ENCODE data around the gene ZNF423. TPM values are rescaled to one million over a fixed set of nuclear protein-coding genes. Genes with fewer than 3 reads are reported as not detected.

The ZNF423 gene
- total RNA-seq, 4 donors from 2014 or later = 7.0 to 19.7 (median 8.4) TPM

DNA sequence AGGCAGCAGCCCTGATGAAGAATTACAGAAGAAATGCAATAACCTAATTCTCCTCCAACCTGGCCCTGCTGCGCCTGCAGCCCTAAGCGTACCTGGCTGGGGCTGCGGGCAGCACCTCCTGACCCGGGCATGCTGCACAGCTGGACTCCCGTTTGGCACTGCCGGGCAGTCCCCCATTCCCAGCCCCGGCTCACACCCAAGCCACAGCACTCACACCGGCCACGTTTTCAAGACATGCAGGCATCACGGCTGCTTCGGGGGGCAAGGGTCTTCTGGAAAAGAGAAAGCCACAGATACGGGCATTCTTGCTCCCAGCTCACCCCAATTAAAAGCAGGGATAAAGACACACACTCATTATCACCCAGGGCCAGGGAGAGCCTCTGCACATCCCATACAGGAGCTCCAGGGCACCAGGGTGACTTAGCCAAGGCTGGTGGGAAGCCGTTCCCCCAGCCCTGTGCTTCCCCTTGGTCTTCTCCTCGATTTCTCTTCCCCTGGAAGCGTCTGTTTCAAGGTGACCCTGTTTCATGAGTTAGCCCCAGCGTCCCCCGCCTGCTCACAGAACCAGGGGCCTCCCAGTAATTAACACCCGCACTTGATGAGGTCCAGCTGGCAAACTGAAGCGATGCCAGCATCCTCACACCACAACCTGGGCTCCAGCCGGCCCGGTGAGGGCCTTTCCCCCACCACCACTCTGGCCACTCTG, 265.6 kb downstream of the ZNF423 start:
- TF ChIP-seq, protein P1, sequence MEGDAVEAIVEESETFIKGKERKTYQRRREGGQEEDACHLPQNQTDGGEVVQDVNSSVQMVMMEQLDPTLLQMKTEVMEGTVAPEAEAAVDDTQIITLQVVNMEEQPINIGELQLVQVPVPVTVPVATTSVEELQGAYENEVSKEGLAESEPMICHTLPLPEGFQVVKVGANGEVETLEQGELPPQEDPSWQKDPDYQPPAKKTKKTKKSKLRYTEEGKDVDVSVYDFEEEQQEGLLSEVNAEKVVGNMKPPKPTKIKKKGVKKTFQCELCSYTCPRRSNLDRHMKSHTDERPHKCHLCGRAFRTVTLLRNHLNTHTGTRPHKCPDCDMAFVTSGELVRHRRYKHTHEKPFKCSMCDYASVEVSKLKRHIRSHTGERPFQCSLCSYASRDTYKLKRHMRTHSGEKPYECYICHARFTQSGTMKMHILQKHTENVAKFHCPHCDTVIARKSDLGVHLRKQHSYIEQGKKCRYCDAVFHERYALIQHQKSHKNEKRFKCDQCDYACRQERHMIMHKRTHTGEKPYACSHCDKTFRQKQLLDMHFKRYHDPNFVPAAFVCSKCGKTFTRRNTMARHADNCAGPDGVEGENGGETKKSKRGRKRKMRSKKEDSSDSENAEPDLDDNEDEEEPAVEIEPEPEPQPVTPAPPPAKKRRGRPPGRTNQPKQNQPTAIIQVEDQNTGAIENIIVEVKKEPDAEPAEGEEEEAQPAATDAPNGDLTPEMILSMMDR (IDR thresholded peaks at IDR 0.05) = no peak
- TF ChIP-seq POLR2A (IDR thresholded peaks at IDR 0.05) (no peak), POLR2AphosphoS5 (IDR thresholded peaks at IDR 0.05) (no peak), EP300 (IDR thresholded peaks at IDR 0.05) (no peak)
- no peak for ATAC-seq
- no peaks in the 10 kb centered on the region for H3K9me3 ChIP-seq
- WGBS, 2 donors (ENCODE audit: low coverage in 1 of 2) = 50 to 68% methylated on average over 4 of the region's 21 CpGs
- peaks cover 0 to 42% (median 0%) of the 10 kb centered on the region in 3 donors for H3K4me1 ChIP-seq
- no peak overlapping the region for H3K4me3 ChIP-seq
- H3K27me3 ChIP-seq = no peaks in the 10 kb centered on the region
- no peak overlapping the region for H3K27ac ChIP-seq
- no peaks in the 10 kb centered on the region for H3K36me3 ChIP-seq

DNA sequence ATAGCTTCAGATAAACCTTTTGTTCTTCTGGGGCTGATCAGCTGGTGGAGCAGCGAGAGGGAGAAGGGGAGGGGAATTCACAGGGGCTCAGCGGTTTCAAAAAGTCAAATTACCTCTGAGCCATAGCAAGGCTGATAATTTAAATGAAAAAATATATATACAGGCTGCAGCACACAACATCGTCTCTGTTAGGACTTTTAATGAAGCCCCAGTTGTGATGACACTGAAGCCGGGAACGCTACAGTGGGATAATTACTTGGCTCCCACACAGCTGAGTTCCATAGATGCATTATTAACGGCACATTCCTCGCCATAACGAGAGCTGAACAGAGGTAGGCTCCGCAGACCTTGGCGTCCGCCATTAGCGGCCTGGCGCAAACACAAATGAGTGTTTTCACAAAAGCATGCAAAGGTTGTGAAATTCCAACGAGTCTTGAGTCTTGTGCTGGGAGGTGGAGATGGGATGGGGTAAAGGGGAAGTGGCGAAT, 266.3 kb downstream of the ZNF423 start:
- WGBS, 2 donors (ENCODE audit: low coverage in 1 of 2) = 90 to 94% methylated on average over 12 to 15 of the region's 15 CpGs
- H3K4me3 ChIP-seq = no peak overlapping the region
- no peaks in the 10 kb centered on the region for H3K9me3 ChIP-seq
- no peak overlapping the region for H3K27ac ChIP-seq
- ATAC-seq = no peak
- TF ChIP-seq POLR2A (IDR thresholded peaks at IDR 0.05) (no peak), EP300 (IDR thresholded peaks at IDR 0.05) (no peak), POLR2AphosphoS5 (IDR thresholded peaks at IDR 0.05) (no peak)
- TF ChIP-seq, protein P1 (IDR thresholded peaks at IDR 0.05) = no peak
- no peaks in the 10 kb centered on the region for H3K36me3 ChIP-seq
- H3K27me3 ChIP-seq = no peaks in the 10 kb centered on the region
- peaks cover 0 to 35% (median 0%) of the 10 kb centered on the region in 3 donors for H3K4me1 ChIP-seq

DNA sequence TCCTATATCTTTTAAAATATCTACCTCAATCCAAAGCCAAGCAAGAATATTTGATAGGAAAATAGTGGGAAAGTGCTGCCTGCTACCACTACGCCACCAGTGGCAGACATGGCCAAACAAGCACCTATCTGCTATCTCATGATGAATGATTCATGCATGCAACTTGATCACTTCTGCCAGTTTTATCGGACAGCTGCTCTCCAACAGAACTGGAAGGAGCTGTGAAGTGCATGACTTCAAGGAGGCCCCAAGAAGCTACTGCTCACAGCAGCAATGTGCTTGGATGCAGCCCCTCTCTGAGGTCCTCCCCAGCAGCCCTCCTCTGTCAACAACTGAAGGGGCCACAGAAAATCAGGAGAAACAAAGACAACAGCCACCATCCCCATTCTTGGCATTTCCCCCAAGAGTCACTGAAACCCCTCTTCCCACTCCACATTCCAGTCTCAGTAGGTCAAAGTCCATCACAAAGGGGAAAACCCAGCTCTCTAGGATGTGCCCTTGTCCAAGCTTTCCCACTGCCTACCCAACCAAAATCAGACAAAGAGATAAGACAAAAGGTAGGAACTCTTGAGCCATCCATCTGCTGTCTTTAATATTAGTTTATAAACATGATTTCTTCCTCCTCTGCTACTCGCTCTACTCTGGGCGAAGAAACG, 267.1 kb downstream of the ZNF423 start:
- no peaks in the 10 kb centered on the region for H3K36me3 ChIP-seq
- H3K4me1 ChIP-seq = peaks cover 0 to 29% (median 0%) of the 10 kb centered on the region in 3 donors
- H3K27ac ChIP-seq = no peak overlapping the region
- H3K4me3 ChIP-seq = no peak overlapping the region
- 93 to 97% methylated on average over 4 of the region's 5 CpGs for WGBS, 2 donors (ENCODE audit: low coverage in 1 of 2)
- no peaks in the 10 kb centered on the region for H3K9me3 ChIP-seq
- ATAC-seq = no peak
- TF ChIP-seq POLR2A (IDR thresholded peaks at IDR 0.05) (no peak), POLR2AphosphoS5 (IDR thresholded peaks at IDR 0.05) (no peak), EP300 (IDR thresholded peaks at IDR 0.05) (no peak)
- TF ChIP-seq, protein P1 (IDR thresholded peaks at IDR 0.05) = no peak
- no peaks in the 10 kb centered on the region for H3K27me3 ChIP-seq

DNA sequence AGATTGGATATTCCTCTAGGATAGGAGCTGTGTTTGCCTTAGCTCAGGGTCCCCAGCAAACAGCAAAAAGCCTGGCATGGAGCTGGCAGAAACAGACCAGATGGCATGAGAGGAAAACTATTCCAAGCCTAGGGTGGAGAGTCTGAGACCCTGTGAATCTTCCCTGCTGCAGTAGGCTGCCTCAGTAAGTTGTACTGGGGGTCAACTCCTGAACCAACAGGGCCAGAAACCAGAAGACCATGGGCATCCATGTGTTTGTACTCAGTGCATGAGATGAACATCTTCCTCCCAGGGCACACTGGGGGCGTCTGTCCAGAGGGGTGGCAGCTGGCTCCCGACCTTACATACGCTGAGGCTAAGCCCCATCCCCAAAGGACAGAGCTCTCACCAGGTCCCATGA, 267.9 kb downstream of the ZNF423 start:
- WGBS, 2 donors (ENCODE audit: low coverage in 1 of 2) = 100% methylated on average over 1 of the region's 3 CpGs; no CpG with 5 or more reads in 1 of the 2 donors
- TF ChIP-seq, protein P1 (IDR thresholded peaks at IDR 0.05) = no peak
- TF ChIP-seq EP300 (IDR thresholded peaks at IDR 0.05) (no peak), POLR2A (IDR thresholded peaks at IDR 0.05) (no peak), POLR2AphosphoS5 (IDR thresholded peaks at IDR 0.05) (no peak)
- no peak for ATAC-seq
- Histone ChIP-seq H3K4me1 (peaks cover 0 to 21% (median 0%) of the 10 kb centered on the region in 3 donors), H3K4me3 (no peak overlapping the region), H3K36me3 (no peaks in the 10 kb centered on the region), H3K27me3 (no peaks in the 10 kb centered on the region), H3K9me3 (no peaks in the 10 kb centered on the region), H3K27ac (no peak overlapping the region)
